HCT116 (cell line): ENCODE results near the gene PAX5.

Experiments
- ATF3 ChIP-seq: IDR thresholded peaks from 2 replicates; pipeline ENCODE4 v1.6.1; 2012
- CTCF ChIP-seq, 3 experiments: fragments of 200-600 bp in 1 of 3; sonication (generic) in 1 of 3; IDR thresholded peaks in 2 of 3; conservative IDR thresholded peaks in 1 of 3; 2 replicates each; pipeline ENCODE4 v1.5.1; 2012 to 2017; ENCODE audit warnings: low read depth in 2 of 3, low read length in 2 of 3, antibody characterized with exemption in 1 of 3, borderline replicate concordance in 1 of 3, control low read depth in 1 of 3, mild to moderate bottlenecking in 1 of 3, mixed read lengths in 1 of 3, mixed run types in 1 of 3, moderate library complexity in 1 of 3; ENCODE audit not compliant: insufficient read depth in 1 of 3
- EZH2 ChIP-seq: fragments of 200-600 bp; sonication (generic); IDR thresholded peaks from 2 replicates; pipeline ENCODE4 v1.6.1; 2017; ENCODE audit warnings: antibody characterized with exemption, mixed run types
- POLR2A ChIP-seq: IDR thresholded peaks from 2 replicates; pipeline ENCODE4 v1.7.0; 2011; ENCODE audit warnings: borderline replicate concordance; ENCODE audit not compliant: insufficient read depth, insufficient read length; ENCODE audit errors: extremely low read depth
- POLR2AphosphoS5 ChIP-seq: IDR thresholded peaks from 2 replicates; pipeline ENCODE4 v1.6.1; 2011; ENCODE audit warnings: mild to moderate bottlenecking, low read depth, low read length, moderate library complexity
- RAD21 ChIP-seq: IDR thresholded peaks from 2 replicates; pipeline ENCODE4 v1.6.1; 2012; ENCODE audit warnings: low read depth, mild to moderate bottlenecking
- REST ChIP-seq: IDR thresholded peaks from 2 replicates; pipeline ENCODE4 v1.6.1; 2012; ENCODE audit warnings: low read depth
- SRF ChIP-seq: IDR thresholded peaks from 2 replicates; pipeline ENCODE4 v1.6.1; 2012; ENCODE audit warnings: low read depth
- ZFX ChIP-seq: fragments of 450-650 bp; IDR thresholded peaks from 2 replicates; pipeline ENCODE4 v1.6.1; 2017

- TF ChIP-seq ZFX (no peak), CTCF (IDR thresholded peaks at IDR 0.05 in 2 of 3, conservative IDR thresholded peaks at IDR 0.05 in 1 of 3; ENCODE audit: borderline replicate concordance in 1 of 3, insufficient read depth in 1 of 3, low read depth in 2 of 3, low read length in 2 of 3) (peak; percentile 73 to 92 (median 89)), ATF3 (no peak), RAD21 (peak; percentile 95), SRF (no peak), EZH2 (no peak), POLR2A (no peak), REST (no peak), POLR2AphosphoS5 (no peak)
These were observed 42.4 kb downstream of the PAX5 start for GRCh38 chr9:36991516-36992134.
